Activated naive CD4-positive, alpha-beta T cell treated with anti-CD3 and anti-CD28 coated beads, Interleukin-2, amount 10 ng/mL, durations not matched to agents 7 days and 5 days (primary cell): Measurements from ENCODE around the gene ASTL.
"Not testable (repeated sequence)": the region's sequence is repeated elsewhere in the genome, so short reads cannot be mapped to it uniquely, and the experiment has no call there.

Source experiments
- CTCF ChIA-PET: fragments of 350-600 bp; sonication (Branson Sonifier 250); formaldehyde crosslinking; loops from one replicate; lab custom pipeline; 2021; ENCODE audit warnings: antibody characterized with exemption; lab: Charles Lee
- DNase-seq: peaks from one replicate; pipeline ENCODE4 v3.0.0-alpha.2; 2020
- H3K27ac Mint-ChIP-seq: one replicate; pipeline ENCODE4 v1.8.0; 2021; ENCODE audit warnings: mild to moderate bottlenecking, moderate library complexity, mixed read lengths
- H3K27me3 Mint-ChIP-seq: one replicate; pipeline ENCODE4 v1.8.0; 2021; ENCODE audit warnings: mild to moderate bottlenecking, mixed read lengths
- H3K36me3 Mint-ChIP-seq: one replicate; pipeline ENCODE4 v1.8.0; 2021; ENCODE audit warnings: mixed read lengths
- H3K4me1 Mint-ChIP-seq: one replicate; pipeline ENCODE4 v1.8.0; 2021; ENCODE audit warnings: mixed read lengths
- H3K4me3 Mint-ChIP-seq: one replicate; pipeline ENCODE4 v1.8.0; 2021; ENCODE audit warnings: mild to moderate bottlenecking, moderate library complexity, mixed read lengths
- H3K9me3 Mint-ChIP-seq: one replicate; pipeline ENCODE4 v1.8.0; 2021; ENCODE audit warnings: mixed read lengths

The ASTL gene

GRCh38 chr2:96146881-96147592 is 8.7 kb upstream of the ASTL start:
- Mint-ChIP-seq H3K4me3 (peak overlapping the region; percentile 67), H3K27ac (peak overlapping the region; percentile 98), H3K36me3 (peaks cover 11% of the 10 kb centered on the region), H3K4me1 (peaks cover 82% of the 10 kb centered on the region), H3K27me3 (no peaks in the 10 kb centered on the region), H3K9me3 (no peaks in the 10 kb centered on the region)
- no peak for DNase-seq
- CTCF ChIA-PET: interaction anchor here (1.0 to 18.7 kb wide), 6 partner anchors 8 to 154 kb away, joined by 3 to 507 read pairs (median 8); partner anchors contain the start of gene ASTL

GRCh38 chr2:96146153-96146880 is 8.0 kb upstream of the ASTL start:
- peak overlapping the region; percentile 98 for H3K27ac Mint-ChIP-seq
- peaks cover 77% of the 10 kb centered on the region for H3K4me1 Mint-ChIP-seq
- CTCF ChIA-PET: interaction anchor here (1.0 to 18.7 kb wide), 6 partner anchors 8 to 154 kb away, joined by 3 to 507 read pairs (median 8); partner anchors contain the start of gene ASTL
- H3K27me3 Mint-ChIP-seq: no peaks in the 10 kb centered on the region
- H3K4me3 Mint-ChIP-seq: peak overlapping the region; percentile 67
- peak; percentile 91 for DNase-seq
- H3K36me3 Mint-ChIP-seq: peaks cover 12% of the 10 kb centered on the region
- no peaks in the 10 kb centered on the region for H3K9me3 Mint-ChIP-seq

DNA sequence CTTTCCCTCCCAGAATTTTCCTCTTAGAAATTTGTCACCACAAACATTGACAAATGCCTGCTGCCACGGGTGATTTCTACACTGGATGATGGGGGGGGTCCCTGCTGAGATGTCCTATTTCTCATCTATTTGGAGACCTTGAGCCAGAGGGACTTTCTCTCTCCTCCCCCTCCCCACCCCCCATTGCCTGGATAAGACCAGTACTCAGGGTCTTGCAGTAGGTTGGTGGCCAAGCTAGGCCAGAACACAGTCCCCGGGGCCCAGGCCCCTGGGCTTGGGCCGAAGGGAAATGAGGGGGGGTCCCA is 7.5 kb upstream of the ASTL start:
- DNase-seq: no peak
- peak overlapping the region; percentile 98 for H3K27ac Mint-ChIP-seq
- H3K36me3 Mint-ChIP-seq: peaks cover 12% of the 10 kb centered on the region
- H3K9me3 Mint-ChIP-seq: no peaks in the 10 kb centered on the region
- H3K27me3 Mint-ChIP-seq: no peaks in the 10 kb centered on the region
- H3K4me3 Mint-ChIP-seq: peak overlapping the region; percentile 67
- CTCF ChIA-PET: interaction anchor here (1.0 to 18.7 kb wide), 4 partner anchors 10 to 153 kb away, joined by 3 to 507 read pairs (median 13); no protein-coding TSS in a partner anchor
- peaks cover 74% of the 10 kb centered on the region for H3K4me1 Mint-ChIP-seq

DNA sequence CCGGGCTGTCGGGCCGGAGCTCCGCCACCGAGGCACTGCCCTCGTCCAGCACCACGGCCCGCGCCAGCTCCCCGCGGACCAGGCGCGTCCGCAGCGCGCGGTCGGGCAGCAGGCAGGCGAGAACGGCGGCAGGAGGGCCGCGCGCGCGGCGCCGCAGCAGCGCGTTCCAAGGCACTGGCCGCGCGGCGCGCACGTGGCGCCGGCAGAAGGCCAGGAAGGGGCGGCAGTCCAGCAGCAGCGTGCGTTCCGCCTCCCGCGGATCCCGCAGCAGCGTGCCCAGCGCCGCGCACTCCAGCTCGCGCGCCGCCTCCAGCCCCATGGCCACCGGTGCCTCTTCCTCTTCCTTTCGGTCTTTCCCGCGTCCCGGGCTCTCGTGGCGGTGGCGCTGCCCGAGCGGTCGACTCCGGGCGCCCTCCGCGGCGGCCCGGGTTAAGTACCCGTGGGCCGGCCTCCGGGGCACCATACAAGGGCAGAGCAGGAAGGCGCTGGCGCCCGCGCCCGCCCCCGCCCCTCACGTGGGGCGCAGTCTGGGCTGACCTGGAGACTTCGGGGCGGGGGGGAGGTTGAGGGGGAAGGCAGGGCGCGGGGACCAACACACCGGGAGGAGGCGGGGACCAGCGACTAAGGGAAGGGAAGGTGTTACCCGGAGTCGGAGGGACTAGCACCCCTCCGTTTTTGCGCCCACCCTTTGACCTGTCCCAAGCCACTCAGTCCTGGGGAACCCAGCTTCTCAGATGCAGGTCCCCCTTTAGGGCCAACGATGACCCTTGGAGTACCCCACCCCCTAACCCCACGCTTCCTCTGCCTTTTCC is 6.9 kb upstream of the ASTL start, which contains the start of gene DUSP2:
TSS of gene DUSP2 (minus strand) at position 405 of the 812 bp plus-strand sequence. CDS start at position 319, 86 bp downstream.
- H3K4me1 Mint-ChIP-seq: peaks cover 69% of the 10 kb centered on the region
- peak within 1 kb of the TSS; percentile 92 for H3K4me3 Mint-ChIP-seq
- H3K27ac Mint-ChIP-seq: peak within 1 kb of the TSS; percentile 98
- H3K27me3 Mint-ChIP-seq: no peaks in the 10 kb centered on the region
- peaks cover 12% of the 10 kb centered on the region for H3K36me3 Mint-ChIP-seq
- CTCF ChIA-PET: interaction anchor here (1.0 to 18.7 kb wide), 3 partner anchors 11 to 29 kb away, joined by 3 to 507 read pairs (median 18); no protein-coding TSS in a partner anchor
- no peaks in the 10 kb centered on the region for H3K9me3 Mint-ChIP-seq
- DNase-seq: peak; percentile 91

- CTCF ChIA-PET: interaction anchor here (0.8 to 18.7 kb wide), 6 partner anchors 14 to 122 kb away, joined by 3 to 507 read pairs (median 12); no protein-coding TSS in a partner anchor
- peaks cover 12% of the 10 kb centered on the region for H3K36me3 Mint-ChIP-seq
- no peaks in the 10 kb centered on the region for H3K27me3 Mint-ChIP-seq
- peak; percentile 59 for DNase-seq
- H3K4me3 Mint-ChIP-seq: peak overlapping the region; percentile 92
- H3K27ac Mint-ChIP-seq: peak overlapping the region; percentile 93
- H3K4me1 Mint-ChIP-seq: peaks cover 68% of the 10 kb centered on the region
- H3K9me3 Mint-ChIP-seq: no peaks in the 10 kb centered on the region
These were observed 6.3 kb upstream of the ASTL start for GRCh38 chr2:96144481-96145035.

- Mint-ChIP-seq H3K27ac (peak overlapping the region; percentile 93), H3K9me3 (no peaks in the 10 kb centered on the region), H3K4me1 (peaks cover 64% of the 10 kb centered on the region), H3K36me3 (peaks cover 12% of the 10 kb centered on the region), H3K27me3 (no peaks in the 10 kb centered on the region), H3K4me3 (peak overlapping the region; percentile 92)
- CTCF ChIA-PET: interaction anchor here (0.8 to 18.7 kb wide), 8 partner anchors 14 to 152 kb away, joined by 3 to 507 read pairs (median 6); partner anchors contain the start of gene ADRA2B
- DNase-seq: peak; percentile 59
These were observed 5.7 kb upstream of the ASTL start for GRCh38 chr2:96143848-96144480.

DNA sequence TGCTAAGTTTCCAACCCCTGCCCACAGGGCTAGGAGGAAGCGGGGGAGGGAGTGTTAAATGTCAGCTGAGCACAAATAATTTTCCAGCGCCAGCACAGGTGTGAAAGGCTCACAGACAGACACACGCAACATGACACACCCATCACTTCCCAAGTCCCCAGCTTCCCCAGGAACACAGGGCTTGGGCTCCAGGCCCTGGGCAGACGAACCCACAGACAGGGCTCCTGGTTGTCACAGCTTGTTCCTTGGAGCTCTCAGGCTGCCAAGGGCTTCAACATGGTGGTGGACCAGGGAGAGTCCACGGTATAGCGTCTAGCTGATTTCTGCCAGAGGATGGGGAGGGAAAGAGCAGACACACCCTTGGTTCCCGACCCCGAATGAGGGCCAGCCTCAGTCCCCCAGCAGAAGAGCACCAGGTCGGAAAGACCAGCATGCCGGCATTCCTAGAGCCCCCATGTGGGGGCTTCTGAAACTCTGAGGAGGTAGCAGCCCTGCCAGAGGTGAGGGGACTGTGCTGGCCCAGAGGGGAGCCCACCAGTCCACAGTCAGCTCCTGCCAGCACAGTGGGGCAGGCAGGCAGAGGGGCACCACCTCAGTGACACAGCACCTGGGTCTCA is 5.0 kb upstream of the ASTL start:
- Mint-ChIP-seq H3K4me3 (peak overlapping the region; percentile 92), H3K9me3 (no peaks in the 10 kb centered on the region), H3K36me3 (peaks cover 12% of the 10 kb centered on the region), H3K27me3 (no peaks in the 10 kb centered on the region), H3K27ac (peak overlapping the region; percentile 93), H3K4me1 (peaks cover 60% of the 10 kb centered on the region)
- CTCF ChIA-PET: interaction anchor here (0.7 to 18.7 kb wide), 10 partner anchors 13 to 151 kb away, joined by 3 to 507 read pairs (median 3); partner anchors contain the start of gene ADRA2B
- no peak for DNase-seq

DNA sequence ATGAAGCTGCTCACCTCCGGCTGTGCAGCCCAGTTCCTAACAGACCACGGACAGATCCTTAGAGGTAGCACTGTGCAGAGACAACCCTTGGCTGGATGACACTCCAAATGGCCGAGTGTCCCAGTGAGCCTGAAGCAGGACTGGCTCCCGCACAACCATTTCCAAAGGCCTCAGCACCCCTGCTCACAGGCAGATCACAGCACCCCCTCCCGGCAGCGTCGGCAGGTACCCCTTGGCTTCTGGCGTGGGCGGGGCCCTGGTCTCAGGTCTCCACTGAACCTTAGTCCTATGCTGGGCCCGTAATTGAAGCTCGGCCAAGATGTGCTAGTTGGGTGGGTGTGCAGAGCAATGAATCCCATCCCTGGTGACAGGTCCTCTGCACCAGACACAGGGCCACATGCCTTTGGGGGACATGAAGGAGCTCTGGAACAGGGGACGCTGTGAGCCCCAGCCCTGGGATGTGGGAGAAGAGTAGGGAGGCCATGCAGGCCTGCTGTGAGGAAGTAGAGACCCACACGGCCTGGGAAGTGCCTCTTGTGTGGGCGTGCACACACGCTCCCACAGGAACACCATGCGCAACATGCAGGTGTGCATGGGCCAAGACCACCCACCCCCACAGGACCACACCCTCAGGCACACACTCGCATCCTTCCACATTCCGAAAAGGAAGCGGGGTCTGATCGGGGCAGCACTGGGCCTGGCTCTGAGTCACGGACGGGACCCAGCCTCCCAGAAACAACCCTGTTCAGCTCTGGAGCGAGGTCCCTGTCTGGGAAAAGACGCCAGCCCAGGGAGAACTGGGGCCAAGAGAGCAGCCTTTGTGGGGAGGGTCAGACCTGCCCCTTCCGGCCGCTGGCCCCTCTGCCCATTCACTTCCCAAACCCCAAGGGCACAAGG is 4.2 kb upstream of the ASTL start:
- peak; percentile 55 for DNase-seq
- H3K27ac Mint-ChIP-seq: no peak overlapping the region
- no peaks in the 10 kb centered on the region for H3K9me3 Mint-ChIP-seq
- H3K27me3 Mint-ChIP-seq: no peaks in the 10 kb centered on the region
- peaks cover 12% of the 10 kb centered on the region for H3K36me3 Mint-ChIP-seq
- peaks cover 52% of the 10 kb centered on the region for H3K4me1 Mint-ChIP-seq
- H3K4me3 Mint-ChIP-seq: peak overlapping the region; percentile 92
- CTCF ChIA-PET: interaction anchor here (0.7 to 18.7 kb wide), 10 partner anchors 12 to 150 kb away, joined by 3 to 507 read pairs (median 4); partner anchors contain the start of gene ADRA2B

DNA sequence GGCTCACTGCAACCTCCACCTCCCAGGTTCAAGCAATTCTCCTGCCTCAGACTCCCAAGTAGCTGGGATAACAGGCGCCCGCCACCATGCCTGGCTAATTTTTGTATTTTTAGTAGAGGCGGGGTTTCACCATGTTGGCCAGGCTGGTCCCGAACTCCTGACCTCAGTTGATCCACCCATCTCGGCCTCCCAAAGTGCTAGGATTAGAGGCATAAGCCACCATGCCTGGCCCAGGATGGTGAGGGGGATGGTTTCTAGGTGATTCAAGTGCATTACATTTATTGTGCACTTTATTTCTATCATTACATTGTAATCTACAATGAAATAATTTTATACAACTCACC is 3.3 kb upstream of the ASTL start:
- Mint-ChIP-seq H3K36me3 (peaks cover 12% of the 10 kb centered on the region), H3K4me1 (peaks cover 43% of the 10 kb centered on the region)
- CTCF ChIA-PET: interaction anchor here (1.2 to 18.7 kb wide), 4 partner anchors 11 to 125 kb away, joined by 5 to 507 read pairs (median 18); no protein-coding TSS in a partner anchor
- H3K27me3 Mint-ChIP-seq, H3K27ac Mint-ChIP-seq, H3K9me3 Mint-ChIP-seq, H3K4me3 Mint-ChIP-seq, DNase-seq: not testable (repeated sequence)

DNA sequence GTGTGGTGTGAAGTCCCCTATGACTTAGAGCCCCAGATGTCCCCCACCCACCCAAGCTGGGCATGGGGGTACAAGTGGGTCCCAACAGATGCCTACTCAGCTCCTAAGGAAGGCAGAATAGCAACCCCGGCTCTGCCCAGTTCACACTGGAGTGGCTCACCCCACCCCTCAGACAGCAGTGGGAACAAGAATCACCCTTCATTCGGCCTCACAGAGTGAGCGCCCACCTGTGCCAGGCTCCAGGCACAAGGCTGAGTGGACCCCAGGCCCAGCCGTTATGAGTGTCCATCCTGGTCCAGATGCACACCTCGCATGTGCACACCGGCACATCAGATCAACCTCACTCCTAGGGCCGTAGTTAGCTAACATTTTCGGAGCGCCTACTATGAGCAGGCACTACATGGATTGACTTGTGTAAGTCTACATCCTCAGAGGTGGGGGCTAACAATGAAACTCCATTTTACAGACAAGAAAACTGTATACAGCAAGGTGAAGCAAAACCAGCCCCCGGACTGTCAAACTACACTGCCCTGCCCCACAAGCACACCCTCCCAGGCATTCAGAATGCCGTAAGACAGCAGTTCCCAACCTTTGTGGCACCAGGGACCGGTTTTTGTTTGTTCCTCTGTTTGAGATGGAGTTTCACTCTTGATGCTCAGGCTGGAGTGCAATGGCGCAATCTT is 2.8 kb upstream of the ASTL start:
- Mint-ChIP-seq H3K36me3 (peaks cover 12% of the 10 kb centered on the region), H3K27ac (no peak overlapping the region), H3K9me3 (no peaks in the 10 kb centered on the region), H3K4me1 (peaks cover 38% of the 10 kb centered on the region), H3K4me3 (no peak overlapping the region), H3K27me3 (peaks cover 4% of the 10 kb centered on the region)
- CTCF ChIA-PET: interaction anchor here (1.0 to 18.7 kb wide), 6 partner anchors 22 to 126 kb away, joined by 3 to 507 read pairs (median 17); no protein-coding TSS in a partner anchor
- DNase-seq: no peak

- Mint-ChIP-seq H3K36me3 (peaks cover 12% of the 10 kb centered on the region), H3K27me3 (peaks cover 5% of the 10 kb centered on the region), H3K27ac (no peak overlapping the region), H3K4me3 (no peak overlapping the region), H3K9me3 (no peaks in the 10 kb centered on the region), H3K4me1 (peaks cover 27% of the 10 kb centered on the region)
- DNase-seq: no peak
- CTCF ChIA-PET: interaction anchor here (0.7 to 18.7 kb wide), 31 partner anchors 8 to 389 kb away, joined by 3 to 507 read pairs (median 5); partner anchors contain the start of genes ADRA2B and STARD7
These were observed 968 bp upstream of the ASTL start for GRCh38 chr2:96139181-96139758.
